Right lobe of liver (tissue), 6 donors: Measurements from ENCODE around the gene SLC18A2. TPM values are rescaled to one million over a fixed set of nuclear protein-coding genes. Genes with fewer than 3 reads are reported as not detected.
"Not testable (repeated sequence)": the region's sequence is repeated elsewhere in the genome, so short reads cannot be mapped to it uniquely, and the experiment has no call there.

Source experiments
- ATAC-seq, 4 donors: fragments of 200-7000 bp; cut with Tn5 transposase; one replicate each; pipeline ENCODE4 v1.9.1; 2020; ENCODE audit warnings: mild to moderate bottlenecking in 4 of 4, moderate library complexity in 4 of 4
- DNase-seq, 3 donors: peaks; one replicate each; pipeline ENCODE4 v3.0.0-alpha.2; 2020
- H3K27ac ChIP-seq, 3 donors: fragments of 200-600 bp; one replicate each; pipeline ENCODE4 v1.8.0; 2022
- H3K27me3 ChIP-seq, 2 donors: fragments of 200-600 bp; one replicate each; pipeline ENCODE4 v1.8.0; 2022
- H3K36me3 ChIP-seq, 4 donors: fragments of 200-600 bp; sonication (generic) in 1 of 4; one replicate each; pipeline versions ENCODE4 v1.5.1 to v1.8.0; 2017 to 2022; ENCODE audit warnings: control low read depth in 1 of 4
- H3K4me1 ChIP-seq, 4 donors: fragments of 200-600 bp; sonication (generic) in 1 of 4; one replicate each; pipeline versions ENCODE4 v1.5.1 to v1.8.0; 2017 to 2022; ENCODE audit warnings: control low read depth in 1 of 4
- H3K4me3 ChIP-seq, 3 donors: fragments of 200-600 bp; one replicate each; pipeline ENCODE4 v1.8.0; 2022
- H3K9me3 ChIP-seq, 4 donors: fragments of 200-600 bp; sonication (generic) in 1 of 4; one replicate each; pipeline versions ENCODE4 v1.5.1 to v1.8.0; 2017 to 2022; ENCODE audit warnings: control low read depth in 1 of 4
- POLR2A ChIP-seq: fragments of 450-650 bp; IDR thresholded peaks from one replicate; pipeline ENCODE4 v1.6.1; 2017; ENCODE audit warnings: antibody characterized with exemption, mild to moderate bottlenecking
- WGBS: methylation state at CpG from one replicate; pipeline ENCODE4 v1.1.6; 2018; ENCODE audit warnings: low coverage, low lambda C conversion rate; ENCODE audit not compliant: insufficient coverage; ENCODE audit errors: missing lambda C conversion rate; 5-methylcytosine and 5-hydroxymethylcytosine counted together
- intact Hi-C, 2 donors: fragments of 100-400 bp; cut with DNase I; formaldehyde crosslinking; loops; one replicate each; pipeline versions ENCODE4 v1.11.2 to v1.14.1; 2022
- total RNA-seq, 6 experiments: library from RNA; depleted of rRNA in 2 of 6; stranded (reverse); fragments of >200 nt in 2 of 6; fragmentation: NEBNext Ultra II Directional in 3 of 6; extraction: Animal tissue kit (Norgen Biotek cat#: 25700) in 3 of 6; gene quantifications; one replicate each; pipeline versions ENCODE4 v1.1.0 to v1.2.4, GENCODE V29; 2016 to 2023
- TF ChIP-seq, protein P1 (sequence below), 4 donors: fragments of 200-600 bp in 3 of 4; fragments of 450-650 bp in 1 of 4; IDR thresholded peaks; one replicate each; pipeline versions ENCODE4 v1.5.1 to v1.8.0; 2016 to 2022; ENCODE audit warnings: antibody characterized with exemption in 4 of 4, mild to moderate bottlenecking in 2 of 4
- donor health status: DM: no; HTN: yes; CAD: no.
- donor health status: DM: no; HTN: no; CAD: no.
- donor health status: DM: no; HTN: no; CAD: no.
- donor health status: DM: no; HTN: yes; CAD: no.
- donor health status: DM: no; HTN: yes; CAD: no.

The SLC18A2 gene
- total RNA-seq, 6 experiments from 2014 or later = 0.04 to 1.1 (median 0.20) TPM

DNA sequence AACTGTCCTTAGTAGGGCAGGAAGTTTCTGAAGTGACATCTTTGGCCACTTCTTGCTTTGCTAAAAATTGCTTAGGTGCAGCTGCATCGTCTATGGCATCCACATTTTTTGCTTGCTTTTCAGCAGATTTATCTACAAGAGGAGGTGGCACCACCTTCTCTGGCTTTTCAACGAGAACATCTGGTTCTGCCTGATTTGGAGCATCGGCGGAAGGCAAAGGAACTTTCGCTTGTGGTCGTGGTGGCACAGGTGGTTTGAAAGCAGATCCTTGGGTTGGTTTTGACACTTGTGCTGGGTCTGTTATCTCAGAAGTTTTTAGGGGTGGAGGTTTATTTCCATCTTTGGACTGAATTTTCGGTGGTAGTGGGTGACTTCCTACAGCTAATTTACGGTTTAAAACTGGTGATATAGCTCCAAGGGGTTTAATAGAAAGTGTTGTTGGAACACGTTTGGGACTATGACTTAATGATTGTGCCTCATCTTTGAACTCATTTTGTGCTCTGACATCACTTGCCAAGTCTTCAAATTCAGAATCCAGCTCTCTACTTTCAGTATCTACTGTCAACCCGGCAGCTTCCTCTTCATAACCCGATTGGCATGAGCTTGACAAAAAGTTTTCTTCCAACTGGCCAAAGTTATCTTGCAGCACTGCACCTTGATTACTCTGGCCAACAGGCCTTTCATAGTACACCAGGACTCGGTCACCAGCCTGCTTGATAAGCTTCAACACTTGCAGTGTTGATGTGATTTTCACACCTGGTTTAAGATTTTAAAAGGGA, 44.0 kb downstream of the SLC18A2 start:
- H3K27me3 ChIP-seq = no peaks in the 10 kb centered on the region
- intact Hi-C loops = no loop called here
- peaks cover 0 to 32% (median 12%) of the 10 kb centered on the region in 4 donors for H3K36me3 ChIP-seq
- no peaks in the 10 kb centered on the region for H3K4me1 ChIP-seq
- no peak overlapping the region for H3K4me3 ChIP-seq
- H3K27ac ChIP-seq = no peak overlapping the region
- no peak for DNase-seq
- no peaks in the 10 kb centered on the region for H3K9me3 ChIP-seq
- 93% methylated on average over 12 of the region's 12 CpGs for WGBS
- TF ChIP-seq, protein P1, sequence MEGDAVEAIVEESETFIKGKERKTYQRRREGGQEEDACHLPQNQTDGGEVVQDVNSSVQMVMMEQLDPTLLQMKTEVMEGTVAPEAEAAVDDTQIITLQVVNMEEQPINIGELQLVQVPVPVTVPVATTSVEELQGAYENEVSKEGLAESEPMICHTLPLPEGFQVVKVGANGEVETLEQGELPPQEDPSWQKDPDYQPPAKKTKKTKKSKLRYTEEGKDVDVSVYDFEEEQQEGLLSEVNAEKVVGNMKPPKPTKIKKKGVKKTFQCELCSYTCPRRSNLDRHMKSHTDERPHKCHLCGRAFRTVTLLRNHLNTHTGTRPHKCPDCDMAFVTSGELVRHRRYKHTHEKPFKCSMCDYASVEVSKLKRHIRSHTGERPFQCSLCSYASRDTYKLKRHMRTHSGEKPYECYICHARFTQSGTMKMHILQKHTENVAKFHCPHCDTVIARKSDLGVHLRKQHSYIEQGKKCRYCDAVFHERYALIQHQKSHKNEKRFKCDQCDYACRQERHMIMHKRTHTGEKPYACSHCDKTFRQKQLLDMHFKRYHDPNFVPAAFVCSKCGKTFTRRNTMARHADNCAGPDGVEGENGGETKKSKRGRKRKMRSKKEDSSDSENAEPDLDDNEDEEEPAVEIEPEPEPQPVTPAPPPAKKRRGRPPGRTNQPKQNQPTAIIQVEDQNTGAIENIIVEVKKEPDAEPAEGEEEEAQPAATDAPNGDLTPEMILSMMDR (IDR thresholded peaks at IDR 0.05) = no peak
- no peak for TF ChIP-seq POLR2A
- ATAC-seq = no peak

DNA sequence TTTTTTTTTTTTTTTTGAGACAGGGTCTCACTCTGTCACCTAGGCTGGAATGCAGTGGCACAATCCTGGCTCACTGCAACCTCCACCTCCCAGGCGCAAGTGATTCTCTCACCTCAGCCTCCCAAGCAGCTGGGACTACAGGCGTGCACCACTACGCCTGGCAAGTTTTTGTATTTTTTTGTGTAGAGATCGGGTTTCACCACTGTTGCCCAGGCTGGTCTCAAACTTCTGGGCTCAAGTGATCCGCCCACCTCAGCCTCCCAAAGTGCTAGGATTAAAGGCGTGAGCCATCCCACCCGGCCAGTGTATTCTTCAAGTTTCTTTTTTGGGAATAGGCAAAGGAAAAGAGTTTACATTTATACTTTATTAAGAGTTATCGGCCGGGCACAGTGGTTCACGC, 50.0 kb downstream of the SLC18A2 start:
- DNase-seq, intact Hi-C loops, H3K27me3 ChIP-seq, H3K4me1 ChIP-seq, H3K4me3 ChIP-seq, H3K9me3 ChIP-seq, ATAC-seq, H3K27ac ChIP-seq: not testable (repeated sequence)
- WGBS = 94% methylated on average over 9 of the region's 10 CpGs
- H3K36me3 ChIP-seq = peaks cover 0 to 16% (median 0%) of the 10 kb centered on the region in 4 donors

DNA sequence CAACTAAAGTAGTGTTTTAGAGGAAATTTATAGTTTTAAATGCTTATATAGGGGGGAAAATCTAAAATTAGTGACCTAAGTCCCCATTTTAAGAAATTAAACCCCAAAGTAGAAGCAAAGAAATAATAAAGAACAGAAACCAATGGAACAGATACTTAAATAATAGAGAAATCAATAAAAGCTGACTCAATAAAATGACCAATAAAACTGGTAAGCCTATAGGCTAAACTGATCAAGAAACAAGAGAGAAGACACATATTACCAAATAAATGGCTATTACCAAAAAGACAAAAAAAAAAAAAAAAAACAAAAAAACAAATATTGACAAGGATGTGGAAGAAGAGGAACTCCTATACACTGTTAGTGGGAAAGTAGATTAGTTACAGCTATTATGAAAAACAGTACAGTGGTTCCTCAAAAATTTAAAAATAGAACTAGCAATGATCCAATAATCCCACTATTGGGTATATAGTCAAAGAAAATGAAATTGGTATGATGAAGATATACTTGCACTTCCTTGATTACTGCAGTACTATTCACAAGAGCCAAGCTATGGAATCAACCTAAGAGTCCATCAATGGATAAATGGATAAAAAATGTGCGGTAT, 53.2 kb downstream of the SLC18A2 start:
- Histone ChIP-seq H3K9me3 (no peaks in the 10 kb centered on the region), H3K36me3 (peaks cover 0 to 9% (median 0%) of the 10 kb centered on the region in 4 donors), H3K27ac (no peak overlapping the region), H3K27me3 (no peaks in the 10 kb centered on the region), H3K4me3 (no peak overlapping the region), H3K4me1 (no peaks in the 10 kb centered on the region)
- intact Hi-C loops = no loop called here
- DNase-seq (no peak), ATAC-seq (no peak)
- TF ChIP-seq, protein P1 (IDR thresholded peaks at IDR 0.05) = no peak
- TF ChIP-seq POLR2A = no peak
- WGBS = 100% methylated on average over 1 of the region's 1 CpG

DNA sequence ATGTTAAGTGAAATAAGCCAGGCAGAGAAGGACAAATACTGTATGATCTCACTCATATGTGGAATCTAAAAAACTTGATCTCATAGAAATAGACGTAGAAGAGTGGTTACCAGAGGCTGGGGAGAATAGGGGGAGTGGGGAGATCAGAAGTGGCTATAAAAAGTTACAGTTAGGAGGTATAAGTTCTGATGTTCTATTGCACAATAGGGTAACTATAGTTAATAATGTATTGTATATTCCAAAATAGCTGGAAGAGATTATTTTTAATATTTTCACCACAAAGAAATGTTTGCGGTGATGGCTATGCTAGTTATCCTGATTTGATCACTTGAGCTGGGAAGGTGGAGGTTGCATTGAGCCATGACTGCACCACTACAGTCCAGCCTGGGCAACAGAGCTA, 53.8 kb downstream of the SLC18A2 start:
- Histone ChIP-seq H3K36me3 (peaks cover 0 to 3% (median 0%) of the 10 kb centered on the region in 4 donors), H3K4me3 (no peak overlapping the region), H3K27ac (no peak overlapping the region), H3K27me3 (no peaks in the 10 kb centered on the region), H3K9me3 (no peaks in the 10 kb centered on the region), H3K4me1 (no peaks in the 10 kb centered on the region)
- ATAC-seq (no peak), DNase-seq (no peak)
- intact Hi-C loops = no loop called here
- TF ChIP-seq, protein P1 (IDR thresholded peaks at IDR 0.05) = no peak
- no peak for TF ChIP-seq POLR2A
- 90% methylated on average over 2 of the region's 2 CpGs for WGBS

DNA sequence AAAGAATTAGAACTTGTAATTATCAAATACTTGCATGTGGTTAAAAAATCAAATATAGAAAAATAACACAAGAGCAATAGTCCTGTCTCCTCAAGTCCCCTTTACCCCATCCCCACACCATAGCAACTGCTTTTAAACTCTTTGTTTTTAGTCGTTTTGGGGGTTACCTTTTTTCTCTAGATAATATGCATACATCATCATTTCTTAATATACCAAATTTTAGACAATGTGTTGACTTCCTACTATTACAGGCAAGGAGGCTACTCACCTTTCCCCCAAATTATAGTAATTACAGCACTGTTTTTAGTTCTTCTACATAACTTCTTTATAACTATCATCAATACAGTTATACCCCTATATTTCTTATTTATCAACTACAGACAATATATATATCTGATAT, 57.3 kb downstream of the SLC18A2 start:
- no peaks in the 10 kb centered on the region for H3K4me1 ChIP-seq
- no peaks in the 10 kb centered on the region for H3K27me3 ChIP-seq
- WGBS = 75% methylated on average over 1 of the region's 1 CpG
- intact Hi-C loops = no loop called here
- ATAC-seq (no peak), DNase-seq (no peak)
- H3K27ac ChIP-seq = no peak overlapping the region
- no peaks in the 10 kb centered on the region for H3K9me3 ChIP-seq
- no peaks in the 10 kb centered on the region for H3K36me3 ChIP-seq
- H3K4me3 ChIP-seq = no peak overlapping the region
- TF ChIP-seq, protein P1 (IDR thresholded peaks at IDR 0.05) = no peak
